Measurements from ENCODE around the gene KIAA1671.

Gene KIAA1671

GRCh38 chr22:25048659-25049647, 96.4 kb downstream of the KIAA1671 start:
- peak in 1 of 2 experiments; percentile 21 for DNase-seq

- no peak for DNase-seq
Measured at GRCh38 chr22:25049770-25050169, 97.3 kb downstream of the KIAA1671 start.

- DNase-seq = no peak
Measured at GRCh38 chr22:25050566-25050965, 98.0 kb downstream of the KIAA1671 start.

GRCh38 chr22:25051073-25051472, 98.6 kb downstream of the KIAA1671 start:
- no peak for DNase-seq

- DNase-seq = no peak
Measured at GRCh38 chr22:25051983-25052710, 99.6 kb downstream of the KIAA1671 start.

GRCh38 chr22:25053153-25053805, 100.8 kb downstream of the KIAA1671 start:
- DNase-seq = no peak

GRCh38 chr22:25054943-25055511, 102.5 kb downstream of the KIAA1671 start:
- DNase-seq = no peak

- DNase-seq = no peak
Measured at GRCh38 chr22:25057013-25057881, 104.7 kb downstream of the KIAA1671 start.

- no peak for DNase-seq
Measured at GRCh38 chr22:25059438-25059837, 106.9 kb downstream of the KIAA1671 start.

- DNase-seq = no peak
Measured at GRCh38 chr22:25060522-25061071, 108.1 kb downstream of the KIAA1671 start.

- no peak for DNase-seq
Measured at GRCh38 chr22:25061134-25061533, 108.6 kb downstream of the KIAA1671 start.

GRCh38 chr22:25061605-25062376, 109.3 kb downstream of the KIAA1671 start:
- no peak for DNase-seq

GRCh38 chr22:25062386-25063085, 110.0 kb downstream of the KIAA1671 start:
- DNase-seq = no peak

- no peak for DNase-seq
Measured at GRCh38 chr22:25064894-25065560, 112.5 kb downstream of the KIAA1671 start.

GRCh38 chr22:25066861-25067435, 114.4 kb downstream of the KIAA1671 start:
- no peak for DNase-seq

GRCh38 chr22:25067851-25068421, 115.4 kb downstream of the KIAA1671 start:
- DNase-seq = no peak

GRCh38 chr22:25068707-25069106, 116.2 kb downstream of the KIAA1671 start:
- no peak for DNase-seq

GRCh38 chr22:25069426-25069757, 116.9 kb downstream of the KIAA1671 start:
- DNase-seq = no peak
